GM21367 (cell line): ENCODE measurements around the gene ANXA3.
A peak's percentile ranks its signal among the peaks of the same experiment; 100 is the strongest.

Experiments used
- ATAC-seq: cut with Tn5 transposase; IDR thresholded peaks from one replicate; pipeline ENCODE4 v1.9.1; 2021; ENCODE audit not compliant: unreplicated experiment

The ANXA3 gene

GRCh38 chr4:78644063-78644691 lies 92.6 kb downstream of the ANXA3 start:
- ATAC-seq, result no peak

- peak; percentile 81 for ATAC-seq
Measured at GRCh38 chr4:78644744-78645330, 93.3 kb downstream of the ANXA3 start.

GRCh38 chr4:78645853-78646757 lies 94.5 kb downstream of the ANXA3 start:
- no peak for ATAC-seq

- no peak for ATAC-seq
Measured at GRCh38 chr4:78647272-78647671, 95.7 kb downstream of the ANXA3 start.

- ATAC-seq, result no peak
Measured at GRCh38 chr4:78648640-78649363, 97.2 kb downstream of the ANXA3 start.

GRCh38 chr4:78650106-78651024 lies 98.8 kb downstream of the ANXA3 start:
- no peak for ATAC-seq

- no peak for ATAC-seq
Measured at GRCh38 chr4:78651250-78651860, 99.8 kb downstream of the ANXA3 start.

GRCh38 chr4:78652282-78652876 lies 100.8 kb downstream of the ANXA3 start:
- ATAC-seq, result no peak

- ATAC-seq, result no peak
Measured at GRCh38 chr4:78653655-78654054, 102.1 kb downstream of the ANXA3 start.

GRCh38 chr4:78654807-78655206 lies 103.2 kb downstream of the ANXA3 start:
- no peak for ATAC-seq

GRCh38 chr4:78656968-78657445 lies 105.4 kb downstream of the ANXA3 start:
- no peak for ATAC-seq

GRCh38 chr4:78659264-78659663 lies 107.7 kb downstream of the ANXA3 start:
- ATAC-seq, result no peak

- no peak for ATAC-seq
Measured at GRCh38 chr4:78659665-78660064, 108.1 kb downstream of the ANXA3 start.
